ENCODE measurements around the gene C15orf39.
A peak's percentile ranks its signal among the peaks of the same experiment; 100 is the strongest.
"Not testable (repeated sequence)": the region's sequence is repeated elsewhere in the genome, so short reads cannot be mapped to it uniquely, and the experiment has no call there.

C15orf39 gene

GRCh38 chr15:75201616-75202250, at the start of gene C15orf39:
Gene C15orf39 (plus strand): TSS chr15:75201882. CDS start chr15:75206049, 4,167 bp downstream.
- peak; percentile 77 for DNase-seq

DNA sequence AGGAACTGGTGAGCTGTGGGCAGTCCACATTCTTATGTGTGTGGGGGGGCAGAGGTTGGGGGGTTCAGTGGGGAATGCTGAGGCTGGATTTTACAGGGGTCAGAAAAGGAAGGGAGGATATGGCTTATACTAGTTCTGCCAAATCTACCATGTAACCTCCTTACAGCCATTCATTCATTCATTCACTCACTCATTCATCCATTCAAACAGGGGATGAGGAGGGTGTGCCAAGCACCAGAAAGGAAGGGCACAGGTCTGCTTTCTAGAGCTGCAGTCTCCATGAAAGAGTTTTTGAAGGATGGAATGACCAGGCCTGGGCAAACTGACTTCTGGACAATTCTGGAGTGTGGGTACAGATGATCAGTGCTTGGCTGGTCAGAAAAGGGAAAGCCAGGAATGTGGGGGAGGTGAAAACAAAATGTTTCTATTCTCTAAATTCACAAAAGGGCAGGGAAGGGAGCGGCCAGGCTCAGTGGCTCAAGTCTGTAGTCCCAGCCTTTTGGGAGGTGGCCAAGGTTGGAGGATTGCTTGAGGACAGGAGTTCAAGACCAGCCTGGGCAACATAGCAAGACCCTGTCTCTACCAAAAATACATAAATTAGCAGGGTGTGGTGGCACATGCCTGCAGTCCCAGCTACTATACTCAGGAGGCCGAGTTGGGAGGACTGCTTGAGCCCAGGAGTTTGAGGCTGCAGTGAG, 49.2 kb upstream of the C15orf39 start:
- DNase-seq = no peak

DNA sequence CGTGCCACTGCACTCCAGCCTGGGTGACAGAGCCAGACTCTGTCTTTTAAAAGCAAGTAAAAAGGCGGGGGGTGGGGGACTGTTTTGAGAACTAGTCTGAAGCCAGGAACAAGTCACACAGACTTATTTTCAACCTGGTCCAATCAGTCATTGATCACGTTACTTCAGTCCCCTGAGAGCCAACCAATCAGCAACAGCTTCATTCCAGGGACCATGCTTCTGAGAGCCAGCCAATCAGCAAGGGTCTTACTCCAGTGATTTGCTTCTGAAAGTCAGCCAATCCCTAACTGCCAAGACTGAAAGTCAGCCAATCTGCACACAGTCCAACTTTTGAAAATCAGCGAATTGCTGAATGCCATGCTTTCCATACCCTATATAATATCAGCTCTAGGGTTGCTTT, 48.6 kb upstream of the C15orf39 start:
- peak; percentile 43 for DNase-seq

GRCh38 chr15:75153565-75154276, 48.0 kb upstream of the C15orf39 start:
- no peak for DNase-seq

- no peak for DNase-seq
Observed at GRCh38 chr15:75154461-75155062, 47.1 kb upstream of the C15orf39 start.

- no peak for DNase-seq
Observed at GRCh38 chr15:75156326-75157215, 45.1 kb upstream of the C15orf39 start.

- no peak for DNase-seq
Observed at GRCh38 chr15:75158402-75158801, 43.3 kb upstream of the C15orf39 start.

- no peak for DNase-seq
Observed at GRCh38 chr15:75159244-75159643, 42.4 kb upstream of the C15orf39 start.

DNA sequence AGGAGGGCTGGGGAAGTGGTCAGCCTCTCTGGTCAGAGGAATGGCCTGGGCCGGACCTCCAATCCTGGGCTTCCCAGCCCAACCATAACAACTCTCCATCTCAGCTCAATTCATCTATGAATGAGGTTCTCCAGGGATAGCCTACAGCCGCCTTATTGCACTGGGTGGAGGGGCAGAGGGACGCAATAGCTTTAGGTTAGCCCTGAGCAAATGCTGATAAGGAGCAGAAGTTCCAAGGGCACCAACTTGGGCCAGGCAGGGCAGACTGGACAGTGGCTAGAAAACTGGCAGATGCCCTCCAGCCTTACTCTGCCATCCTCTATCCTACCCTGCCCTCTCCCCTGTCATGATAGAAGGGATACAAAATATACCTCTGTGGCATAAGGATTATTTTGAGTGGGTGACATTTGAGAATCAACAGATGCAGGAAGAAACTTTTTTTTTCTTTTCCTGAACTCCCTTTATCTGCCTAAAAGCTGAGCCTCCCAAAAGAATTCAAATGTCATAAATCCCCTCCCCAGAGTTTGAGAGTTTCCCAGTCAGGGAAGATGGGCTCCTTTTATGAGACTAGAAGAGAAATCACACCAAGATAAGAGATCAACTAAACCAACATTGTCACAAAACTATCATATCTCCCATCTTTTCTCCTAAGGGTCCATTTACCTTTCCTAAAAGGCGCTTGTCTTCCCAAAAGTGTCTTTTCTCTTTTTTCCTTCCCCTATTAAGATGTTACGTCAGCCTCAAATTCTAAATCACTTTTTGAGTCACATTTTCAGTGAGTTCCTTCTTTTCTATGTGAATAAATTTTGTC, 40.4 kb upstream of the C15orf39 start:
- no peak for DNase-seq

GRCh38 chr15:75161917-75162414, 39.7 kb upstream of the C15orf39 start:
- no peak for DNase-seq

DNA sequence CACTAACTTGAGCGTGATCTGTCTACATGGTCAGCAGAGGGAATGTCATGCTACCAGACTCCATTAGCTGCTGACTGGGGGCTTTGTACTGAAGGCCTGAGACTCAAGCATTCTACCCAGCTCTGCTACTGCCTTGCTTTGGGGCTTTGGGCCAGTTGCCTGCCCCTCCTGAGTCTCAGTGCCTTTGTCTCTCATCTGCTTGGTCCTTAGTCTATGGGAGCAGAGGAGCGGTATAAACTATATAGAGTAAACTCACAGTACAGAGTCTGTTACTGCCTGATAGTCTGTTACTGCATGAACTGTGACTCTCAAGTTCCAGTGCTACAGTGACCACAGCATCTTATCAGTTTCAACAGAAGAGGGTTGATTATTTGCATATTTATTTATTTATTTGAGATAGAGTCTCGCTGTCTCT, 38.5 kb upstream of the C15orf39 start:
- DNase-seq = no peak

DNA sequence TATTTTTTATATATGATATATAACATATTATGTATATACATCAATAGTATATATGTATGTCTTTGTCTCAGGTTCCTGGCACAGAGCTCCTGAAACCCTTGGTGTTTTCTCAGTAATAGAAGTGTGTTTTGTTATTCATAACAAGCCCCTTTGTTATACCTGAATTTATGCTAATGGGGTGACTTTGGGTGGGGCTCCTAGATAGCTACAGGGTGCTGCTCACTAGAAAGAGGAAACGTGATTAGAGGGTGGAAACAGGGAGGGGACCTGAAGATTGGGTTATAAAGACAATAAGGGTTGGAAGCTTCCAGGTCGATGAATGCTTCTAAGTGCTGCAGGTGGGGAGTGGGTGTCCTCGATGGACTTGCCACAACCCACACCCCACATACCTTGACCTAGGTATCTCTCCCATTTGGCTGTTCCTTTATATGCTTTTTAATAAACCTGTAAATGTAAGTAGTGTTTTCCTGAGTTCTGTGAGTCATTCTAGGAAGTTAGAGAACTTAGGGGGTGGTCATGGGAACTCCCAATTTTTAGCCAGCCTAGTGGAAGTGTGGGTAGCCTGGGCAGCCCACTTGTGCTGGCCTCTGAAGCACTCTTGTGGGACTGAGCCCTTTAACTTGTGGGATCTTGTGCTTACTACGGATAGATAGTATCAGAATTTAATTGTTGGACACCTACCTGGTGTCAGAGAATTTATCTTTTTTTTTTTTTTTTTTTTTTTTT, 36.9 kb upstream of the C15orf39 start:
- no peak for DNase-seq

DNA sequence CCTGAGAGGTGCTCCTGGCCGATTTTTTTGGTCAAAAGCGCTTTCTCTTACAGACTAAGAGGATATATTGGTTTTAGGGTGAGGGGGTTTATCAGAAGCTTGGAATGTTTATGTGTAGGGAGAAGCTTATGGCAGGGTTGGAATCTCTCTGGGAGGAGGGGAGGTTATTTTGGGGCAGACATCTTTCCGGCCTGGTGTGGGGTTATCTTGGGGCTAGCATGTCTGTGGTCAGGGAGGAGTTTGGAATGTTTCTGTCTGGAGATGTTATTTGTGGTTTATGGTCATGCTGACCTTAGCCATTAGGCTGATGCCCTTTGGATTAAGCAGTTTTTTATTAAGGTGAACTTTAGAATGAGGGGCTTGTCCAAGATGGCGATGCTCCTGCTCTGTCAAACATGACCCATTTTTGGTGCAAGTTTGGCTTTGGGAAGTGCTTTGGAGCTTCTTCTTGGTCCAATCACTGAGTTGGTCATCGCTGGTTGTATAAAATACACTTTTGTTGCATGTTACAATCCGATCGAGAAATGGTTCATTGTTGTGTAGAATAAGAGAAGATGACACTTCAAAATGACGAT, 35.1 kb upstream of the C15orf39 start:
- not testable (repeated sequence) for DNase-seq

GRCh38 chr15:75167588-75168350, 33.9 kb upstream of the C15orf39 start:
- peak; percentile 69 for DNase-seq

GRCh38 chr15:75168374-75168773, 33.3 kb upstream of the C15orf39 start:
- DNase-seq = no peak

DNA sequence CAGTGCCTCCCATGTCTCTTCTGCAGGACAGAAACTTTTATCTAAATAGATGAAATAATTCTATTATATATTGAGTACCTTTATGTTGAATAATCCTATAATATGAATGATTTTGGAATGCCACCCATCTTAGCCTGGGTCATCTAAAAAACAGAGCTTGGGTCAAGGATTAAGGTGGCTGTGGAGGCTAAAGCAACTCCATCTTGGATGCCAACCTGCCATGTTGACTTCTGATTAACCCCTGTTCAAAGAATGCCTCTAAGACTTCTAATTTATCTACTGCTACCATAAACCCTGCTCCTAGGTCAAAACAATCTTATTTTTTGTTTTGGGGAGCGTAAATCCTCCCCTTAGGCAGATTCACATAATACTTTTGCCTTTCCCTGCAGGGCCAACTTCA, 31.5 kb upstream of the C15orf39 start:
- no peak for DNase-seq

GRCh38 chr15:75170711-75171341, 30.9 kb upstream of the C15orf39 start:
- no peak for DNase-seq

DNA sequence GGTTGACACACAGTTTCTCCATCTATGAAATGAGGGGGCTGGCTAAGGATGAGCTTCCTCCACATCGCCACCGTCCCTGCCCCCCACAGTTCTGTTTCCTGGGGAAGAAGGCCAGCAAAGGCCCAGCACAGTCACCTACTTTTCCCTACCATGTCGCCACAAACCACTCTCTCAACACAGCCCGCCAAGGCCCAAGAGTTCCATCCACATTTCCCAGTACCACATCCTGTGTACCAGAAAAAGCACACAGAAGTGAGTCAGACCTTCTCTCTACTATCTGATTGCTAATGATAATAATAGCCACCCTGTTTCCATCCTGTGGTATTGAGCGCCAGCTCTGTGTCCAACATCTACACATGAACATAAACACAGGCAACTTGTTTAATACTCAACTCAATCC, 30.3 kb upstream of the C15orf39 start:
- peak; percentile 78 for DNase-seq

- DNase-seq = no peak
Observed at GRCh38 chr15:75172284-75172820, 29.3 kb upstream of the C15orf39 start.
